ENCODE results near the gene ANKMY1. TPM values are rescaled to one million over a fixed set of nuclear protein-coding genes. Genes with fewer than 3 reads are reported as not detected.
A peak's percentile ranks its signal among the peaks of the same experiment; 100 is the strongest.

The ANKMY1 gene
- polyA plus RNA-seq, 1 experiment = 2.9 TPM

DNA sequence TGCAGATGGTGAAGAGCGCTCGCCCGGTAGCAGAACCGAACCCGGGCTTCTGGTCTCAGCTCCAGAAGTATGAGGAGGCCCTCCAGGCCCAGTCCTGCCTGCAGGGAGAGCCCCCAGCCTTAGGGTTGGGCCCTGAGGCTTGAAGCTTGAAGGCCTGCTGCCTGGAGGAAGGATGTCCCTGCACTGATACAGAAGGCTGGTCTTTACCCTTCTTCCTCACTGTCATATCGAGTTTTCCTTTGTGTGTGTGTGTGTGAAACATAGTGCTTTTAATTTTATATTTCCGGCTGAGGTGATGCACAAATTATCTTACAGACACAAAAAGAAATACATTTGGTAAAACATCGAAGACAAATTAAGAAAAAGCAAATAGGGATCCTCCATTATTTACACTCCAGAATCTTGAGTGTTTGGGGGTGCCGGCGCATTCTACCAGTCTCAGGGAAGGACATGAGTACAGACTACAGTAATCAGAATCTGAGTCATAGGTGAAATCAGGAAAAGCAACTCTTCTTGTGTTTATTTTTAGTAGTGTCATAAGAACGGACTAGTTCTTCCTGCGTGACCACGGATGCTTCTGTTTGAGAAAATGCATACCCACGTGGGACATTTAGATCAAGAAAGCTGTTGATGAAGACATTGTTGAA, 3.7 kb upstream of the ANKMY1 start:
- ChIA-PET CTCF (interaction anchor here (1.9 kb wide), 1 partner anchor 47 kb away, joined by 8 read pairs; no protein-coding TSS in a partner anchor), POLR2A (interaction anchor here (0.9 to 2.1 kb wide), 6 partner anchors 10 to 356 kb away, joined by 3 to 22 read pairs (median 4); partner anchors contain the start of gene CAPN10)
- no peaks in the 10 kb centered on the region for H3K27me3 ChIP-seq (ENCODE audit: control insufficient read depth, insufficient read depth, low read length)
- peak overlapping the region; percentile 88 for H3K27ac ChIP-seq (ENCODE audit: low read depth, low read length)
- H3K4me3 ChIP-seq (ENCODE audit: low read depth, low read length) = peak overlapping the region; percentile 64
- DNase-seq (ENCODE audit: low read depth, low spot score) = no peak
- no peaks in the 10 kb centered on the region; the same call in 1 of the 2 replicates for H3K9me3 ChIP-seq (ENCODE audit: control insufficient read depth, insufficient read depth, low read length)
- TF ChIP-seq, protein P1, sequence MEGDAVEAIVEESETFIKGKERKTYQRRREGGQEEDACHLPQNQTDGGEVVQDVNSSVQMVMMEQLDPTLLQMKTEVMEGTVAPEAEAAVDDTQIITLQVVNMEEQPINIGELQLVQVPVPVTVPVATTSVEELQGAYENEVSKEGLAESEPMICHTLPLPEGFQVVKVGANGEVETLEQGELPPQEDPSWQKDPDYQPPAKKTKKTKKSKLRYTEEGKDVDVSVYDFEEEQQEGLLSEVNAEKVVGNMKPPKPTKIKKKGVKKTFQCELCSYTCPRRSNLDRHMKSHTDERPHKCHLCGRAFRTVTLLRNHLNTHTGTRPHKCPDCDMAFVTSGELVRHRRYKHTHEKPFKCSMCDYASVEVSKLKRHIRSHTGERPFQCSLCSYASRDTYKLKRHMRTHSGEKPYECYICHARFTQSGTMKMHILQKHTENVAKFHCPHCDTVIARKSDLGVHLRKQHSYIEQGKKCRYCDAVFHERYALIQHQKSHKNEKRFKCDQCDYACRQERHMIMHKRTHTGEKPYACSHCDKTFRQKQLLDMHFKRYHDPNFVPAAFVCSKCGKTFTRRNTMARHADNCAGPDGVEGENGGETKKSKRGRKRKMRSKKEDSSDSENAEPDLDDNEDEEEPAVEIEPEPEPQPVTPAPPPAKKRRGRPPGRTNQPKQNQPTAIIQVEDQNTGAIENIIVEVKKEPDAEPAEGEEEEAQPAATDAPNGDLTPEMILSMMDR (IDR thresholded peaks at IDR 0.05; ENCODE audit: low read depth, low read length) = no peak; the same call in 1 of the 2 replicates

DNA sequence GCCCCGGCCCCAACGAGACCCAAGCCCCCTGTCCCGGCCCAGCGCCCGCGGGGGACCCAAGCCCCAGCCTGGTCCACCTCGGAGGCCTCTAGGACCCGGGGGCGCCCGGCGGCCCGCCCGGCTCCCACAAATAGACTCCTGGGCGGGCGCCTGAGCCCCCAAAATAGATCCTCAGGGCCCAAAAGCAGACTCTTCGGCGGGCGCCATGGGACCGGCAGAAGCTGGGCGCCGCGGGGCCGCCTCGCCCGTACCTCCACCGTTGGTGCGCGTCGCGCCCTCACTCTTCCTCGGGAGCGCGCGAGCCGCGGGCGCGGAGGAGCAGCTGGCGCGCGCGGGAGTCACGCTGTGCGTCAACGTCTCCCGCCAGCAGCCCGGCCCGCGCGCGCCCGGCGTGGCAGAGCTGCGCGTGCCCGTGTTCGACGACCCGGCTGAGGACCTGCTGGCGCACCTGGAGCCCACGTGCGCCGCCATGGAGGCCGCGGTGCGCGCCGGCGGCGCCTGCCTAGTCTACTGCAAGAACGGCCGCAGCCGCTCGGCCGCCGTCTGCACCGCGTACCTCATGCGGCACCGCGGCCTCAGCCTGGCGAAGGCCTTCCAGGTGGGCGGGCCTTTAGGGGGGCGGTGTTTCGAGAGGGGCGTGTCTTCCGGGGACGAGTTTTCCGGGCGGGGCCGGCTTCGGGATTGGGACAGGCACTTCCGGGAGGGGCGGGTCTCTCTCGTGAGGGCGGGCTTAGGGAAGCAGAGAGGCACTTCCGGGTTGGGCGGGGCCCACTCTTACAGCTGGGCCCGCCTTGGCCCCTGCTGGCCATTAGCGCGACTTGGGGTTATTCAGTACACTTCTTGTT, 2.9 kb upstream of the ANKMY1 start:
- Histone ChIP-seq H3K9me3 (ENCODE audit: control insufficient read depth, insufficient read depth, low read length) (no peaks in the 10 kb centered on the region; the same call in 1 of the 2 replicates), H3K27me3 (ENCODE audit: control insufficient read depth, insufficient read depth, low read length) (no peaks in the 10 kb centered on the region), H3K4me3 (ENCODE audit: low read depth, low read length) (peak overlapping the region; percentile 70), H3K27ac (ENCODE audit: low read depth, low read length) (peak overlapping the region; percentile 88)
- POLR2A ChIA-PET = interaction anchor here (0.7 to 2.1 kb wide), 7 partner anchors 8 to 355 kb away, joined by 3 to 22 read pairs (median 3); partner anchors contain the start of genes CAPN10 and RNPEPL1
- CTCF ChIA-PET = interaction anchor here (1.9 kb wide), 1 partner anchor 47 kb away, joined by 8 read pairs; no protein-coding TSS in a partner anchor
- DNase-seq (ENCODE audit: low read depth, low spot score) = peak; percentile 93
- TF ChIP-seq, protein P1 (IDR thresholded peaks at IDR 0.05; ENCODE audit: low read depth, low read length) = peak; percentile 40

DNA sequence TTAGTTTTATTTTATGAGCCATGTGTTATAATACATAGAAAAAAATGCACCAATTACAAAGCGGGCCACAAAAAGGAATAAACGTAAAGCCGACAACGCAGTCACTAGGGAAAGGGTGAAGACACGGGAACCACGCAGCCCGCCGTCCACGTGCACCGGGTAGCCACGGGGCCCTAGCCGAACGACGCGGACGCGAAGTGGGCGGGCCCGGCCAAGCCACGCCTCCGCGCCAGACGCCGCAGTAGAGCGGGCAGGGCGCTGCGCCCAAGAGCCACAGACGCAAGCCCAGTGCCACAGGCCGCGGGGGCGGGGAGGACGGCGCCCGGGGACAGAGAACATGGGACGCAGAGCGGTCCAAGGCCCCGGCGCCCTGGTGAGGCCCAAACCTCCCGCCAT, 2.3 kb upstream of the ANKMY1 start, which contains the start of gene DUSP28:
DUSP28 (plus strand) TSS at position 274 of the 396 bp plus-strand sequence. CDS start 328 bp downstream, outside the sequence.
- no peaks in the 10 kb centered on the region; the same call in 1 of the 2 replicates for H3K9me3 ChIP-seq (ENCODE audit: control insufficient read depth, insufficient read depth, low read length)
- ChIA-PET POLR2A (interaction anchor here (1.4 to 2.1 kb wide), 2 partner anchors 26 to 355 kb away, joined by 3 to 22 read pairs; partner anchors contain the start of gene CAPN10), CTCF (interaction anchor here (1.3 kb wide), 1 partner anchor 9 kb away, joined by 4 read pairs; no protein-coding TSS in a partner anchor)
- H3K27ac ChIP-seq (ENCODE audit: low read depth, low read length) = peak within 1 kb of the TSS; percentile 88
- DNase-seq (ENCODE audit: low read depth, low spot score) = no peak
- peak within 1 kb of the TSS; percentile 70 for H3K4me3 ChIP-seq (ENCODE audit: low read depth, low read length)
- H3K27me3 ChIP-seq (ENCODE audit: control insufficient read depth, insufficient read depth, low read length) = no peaks in the 10 kb centered on the region
- TF ChIP-seq, protein P1 (IDR thresholded peaks at IDR 0.05; ENCODE audit: low read depth, low read length) = no peak

DNA sequence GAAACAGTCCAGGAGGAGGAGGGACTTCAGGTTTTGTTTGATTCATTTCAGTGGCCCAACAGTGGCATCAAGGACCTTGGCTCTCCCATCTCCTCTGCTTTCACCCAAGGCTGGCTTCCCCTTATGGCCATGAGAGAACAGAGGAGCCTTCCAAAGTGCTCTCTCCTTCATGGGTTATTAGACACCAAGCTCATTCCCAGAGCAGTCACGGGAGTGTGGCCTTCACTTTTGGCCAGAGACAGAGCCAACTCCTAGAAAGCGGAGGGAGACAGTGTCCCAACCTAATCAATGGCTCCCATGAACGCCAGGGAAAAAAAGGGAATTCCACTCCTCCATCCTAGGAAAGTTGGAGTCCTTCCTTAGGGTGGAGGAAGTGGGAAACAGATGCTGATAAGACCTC, 1.5 kb upstream of the ANKMY1 start:
- no peak overlapping the region for H3K4me3 ChIP-seq (ENCODE audit: low read depth, low read length)
- no peak overlapping the region for H3K27ac ChIP-seq (ENCODE audit: low read depth, low read length)
- TF ChIP-seq, protein P1 (IDR thresholded peaks at IDR 0.05; ENCODE audit: low read depth, low read length) = no peak
- H3K27me3 ChIP-seq (ENCODE audit: control insufficient read depth, insufficient read depth, low read length) = no peaks in the 10 kb centered on the region
- POLR2A ChIA-PET = no interaction called here
- DNase-seq (ENCODE audit: low read depth, low spot score) = no peak
- no peaks in the 10 kb centered on the region; the same call in 1 of the 2 replicates for H3K9me3 ChIP-seq (ENCODE audit: control insufficient read depth, insufficient read depth, low read length)
- CTCF ChIA-PET = interaction anchor here (1.3 to 3.8 kb wide), 2 partner anchors 8 to 45 kb away, joined by 4 to 17 read pairs; no protein-coding TSS in a partner anchor

Data from AG04450 (cell line).